Measurements from ENCODE around the gene SARM1.

The SARM1 gene

DNA sequence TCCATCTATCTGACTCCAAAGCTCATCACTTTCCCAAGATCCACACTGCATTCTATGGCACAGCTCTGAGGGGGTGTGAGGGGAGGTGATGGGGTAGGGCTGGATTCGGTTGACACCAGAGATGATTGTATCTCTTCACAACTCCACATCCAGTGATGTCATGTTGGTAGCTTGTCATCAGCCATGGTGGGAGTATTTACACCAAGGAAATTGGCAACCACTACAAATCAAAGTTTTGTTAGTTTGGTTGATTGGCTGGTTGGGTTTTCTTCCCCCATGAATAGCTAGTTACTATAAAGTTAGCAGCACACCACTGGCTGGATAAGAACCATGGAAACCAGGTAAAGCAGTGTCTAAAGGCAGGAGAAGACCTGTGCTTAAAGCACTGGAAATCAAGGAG lies 19.5 kb downstream of the SARM1 start:
- Histone ChIP-seq H3K27ac (no peak overlapping the region), H4K20me1 (ENCODE audit: insufficient read depth) (no peaks in the 10 kb centered on the region), H3K4me3 (IDR thresholded peaks at IDR 0.05; ENCODE audit: insufficient read depth, low read depth, low read length) (no peak overlapping the region), H3K79me2 (ENCODE audit: insufficient read depth, low read depth) (no peaks in the 10 kb centered on the region), H3K27me3 (ENCODE audit: insufficient read depth, low read depth) (no peaks in the 10 kb centered on the region), H2AFZ (ENCODE audit: low read depth) (no peak overlapping the region), H3K4me2 (no peak overlapping the region), H3K4me1 (ENCODE audit: low read depth, poor library complexity, severe bottlenecking) (no peaks in the 10 kb centered on the region), H3K36me3 (ENCODE audit: insufficient read depth) (no peaks in the 10 kb centered on the region), H3K9ac (no peak overlapping the region)
- TF ChIP-seq, protein P1, sequence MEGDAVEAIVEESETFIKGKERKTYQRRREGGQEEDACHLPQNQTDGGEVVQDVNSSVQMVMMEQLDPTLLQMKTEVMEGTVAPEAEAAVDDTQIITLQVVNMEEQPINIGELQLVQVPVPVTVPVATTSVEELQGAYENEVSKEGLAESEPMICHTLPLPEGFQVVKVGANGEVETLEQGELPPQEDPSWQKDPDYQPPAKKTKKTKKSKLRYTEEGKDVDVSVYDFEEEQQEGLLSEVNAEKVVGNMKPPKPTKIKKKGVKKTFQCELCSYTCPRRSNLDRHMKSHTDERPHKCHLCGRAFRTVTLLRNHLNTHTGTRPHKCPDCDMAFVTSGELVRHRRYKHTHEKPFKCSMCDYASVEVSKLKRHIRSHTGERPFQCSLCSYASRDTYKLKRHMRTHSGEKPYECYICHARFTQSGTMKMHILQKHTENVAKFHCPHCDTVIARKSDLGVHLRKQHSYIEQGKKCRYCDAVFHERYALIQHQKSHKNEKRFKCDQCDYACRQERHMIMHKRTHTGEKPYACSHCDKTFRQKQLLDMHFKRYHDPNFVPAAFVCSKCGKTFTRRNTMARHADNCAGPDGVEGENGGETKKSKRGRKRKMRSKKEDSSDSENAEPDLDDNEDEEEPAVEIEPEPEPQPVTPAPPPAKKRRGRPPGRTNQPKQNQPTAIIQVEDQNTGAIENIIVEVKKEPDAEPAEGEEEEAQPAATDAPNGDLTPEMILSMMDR (conservative IDR thresholded peaks at IDR 0.05; ENCODE audit: low read depth, low read length), result no peak

DNA sequence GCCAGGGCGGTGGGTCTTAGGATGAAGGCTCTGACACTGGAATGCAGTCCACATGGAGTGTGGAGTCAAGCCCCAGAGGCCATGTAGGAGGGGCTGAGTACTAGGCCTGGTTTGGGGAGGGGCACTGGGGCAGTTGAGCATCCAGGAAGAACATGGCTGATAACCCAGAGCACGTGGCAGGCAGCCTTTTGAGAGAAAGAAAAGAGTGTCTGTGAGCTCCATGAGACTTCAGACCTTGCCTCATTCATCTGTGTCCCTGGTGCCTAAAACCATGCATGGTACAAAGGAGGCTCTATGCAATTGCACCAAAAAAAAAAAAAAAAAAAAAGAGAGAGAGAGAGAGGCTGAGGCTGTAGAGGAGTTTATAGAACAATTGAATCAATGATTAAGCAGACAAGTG lies 19.9 kb downstream of the SARM1 start:
- no peak overlapping the region for H3K27ac ChIP-seq
- H3K4me3 ChIP-seq (IDR thresholded peaks at IDR 0.05; ENCODE audit: insufficient read depth, low read depth, low read length), result no peak overlapping the region
- H4K20me1 ChIP-seq (ENCODE audit: insufficient read depth), result no peaks in the 10 kb centered on the region
- H2AFZ ChIP-seq (ENCODE audit: low read depth), result no peak overlapping the region
- H3K4me1 ChIP-seq (ENCODE audit: low read depth, poor library complexity, severe bottlenecking), result no peaks in the 10 kb centered on the region
- no peak overlapping the region for H3K9ac ChIP-seq
- no peaks in the 10 kb centered on the region for H3K27me3 ChIP-seq (ENCODE audit: insufficient read depth, low read depth)
- no peak overlapping the region for H3K4me2 ChIP-seq
- no peaks in the 10 kb centered on the region for H3K36me3 ChIP-seq (ENCODE audit: insufficient read depth)
- H3K79me2 ChIP-seq (ENCODE audit: insufficient read depth, low read depth), result no peaks in the 10 kb centered on the region
- TF ChIP-seq, protein P1 (conservative IDR thresholded peaks at IDR 0.05; ENCODE audit: low read depth, low read length), result no peak

DNA sequence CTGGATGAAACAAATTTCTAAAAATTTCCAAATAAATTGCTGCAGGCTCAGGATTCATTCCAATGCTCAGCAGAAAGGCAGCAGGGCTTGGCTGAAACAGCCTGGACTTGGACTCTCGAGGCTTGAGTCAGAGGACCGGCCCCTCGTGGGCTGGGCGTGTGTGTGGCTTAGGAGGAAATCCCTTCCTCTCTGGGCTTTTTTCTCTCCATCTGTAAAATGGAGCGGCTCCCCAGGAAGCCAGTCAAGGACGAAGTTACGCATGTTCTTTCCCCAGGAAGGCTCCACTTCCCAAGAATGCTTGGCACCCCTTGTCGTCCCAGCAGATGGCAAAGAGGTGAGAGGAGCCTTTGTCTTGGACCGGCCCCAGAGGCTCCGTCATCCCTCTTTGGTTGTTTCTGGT lies 21.0 kb downstream of the SARM1 start:
- Histone ChIP-seq H3K4me3 (IDR thresholded peaks at IDR 0.05; ENCODE audit: insufficient read depth, low read depth, low read length) (no peak overlapping the region), H3K4me2 (no peak overlapping the region), H3K79me2 (ENCODE audit: insufficient read depth, low read depth) (no peaks in the 10 kb centered on the region), H3K27ac (no peak overlapping the region), H3K4me1 (ENCODE audit: low read depth, poor library complexity, severe bottlenecking) (no peaks in the 10 kb centered on the region), H3K36me3 (ENCODE audit: insufficient read depth) (no peaks in the 10 kb centered on the region), H3K9ac (no peak overlapping the region), H2AFZ (ENCODE audit: low read depth) (no peak overlapping the region), H3K27me3 (ENCODE audit: insufficient read depth, low read depth) (no peaks in the 10 kb centered on the region), H4K20me1 (ENCODE audit: insufficient read depth) (no peaks in the 10 kb centered on the region)
- TF ChIP-seq, protein P1 (conservative IDR thresholded peaks at IDR 0.05; ENCODE audit: low read depth, low read length), result no peak

DNA sequence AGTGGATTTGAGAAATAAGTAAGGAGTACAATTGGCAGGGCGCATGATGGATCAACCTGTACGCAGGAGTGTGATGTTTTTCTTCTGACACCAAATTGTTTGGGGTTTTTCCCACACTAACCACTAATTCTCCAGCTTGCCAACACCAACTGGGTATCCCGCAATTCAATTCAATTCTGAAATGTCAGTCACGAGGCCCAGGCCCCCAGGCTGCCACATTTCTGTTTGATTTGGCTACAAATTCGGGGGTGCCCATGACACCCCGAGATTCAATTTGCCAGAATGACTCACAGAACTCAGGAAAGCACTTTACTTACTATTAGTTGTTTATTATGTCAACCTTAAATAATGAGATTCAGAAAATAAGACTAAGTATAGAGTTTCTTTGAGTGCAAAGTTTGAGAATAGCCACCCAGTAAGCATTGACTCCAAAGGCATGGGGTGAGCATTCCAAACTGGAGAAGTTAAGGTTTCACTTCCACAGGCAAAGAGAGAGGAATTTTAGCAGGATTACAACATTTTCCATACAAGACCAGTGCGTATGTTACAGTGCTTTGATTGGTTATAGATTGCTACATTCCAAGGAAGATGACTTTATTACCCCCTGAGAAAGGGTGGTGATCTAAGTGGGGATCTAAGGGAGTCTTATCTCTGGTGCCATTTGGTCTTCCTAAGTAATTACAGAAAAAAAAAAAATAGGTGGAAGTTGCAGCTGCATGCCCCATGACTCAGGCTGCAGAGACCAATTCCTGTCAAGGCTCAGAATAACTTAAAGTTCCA lies 23.0 kb downstream of the SARM1 start:
- Histone ChIP-seq H4K20me1 (ENCODE audit: insufficient read depth) (no peaks in the 10 kb centered on the region), H3K4me2 (no peak overlapping the region), H3K4me3 (IDR thresholded peaks at IDR 0.05; ENCODE audit: insufficient read depth, low read depth, low read length) (no peak overlapping the region), H3K4me1 (ENCODE audit: low read depth, poor library complexity, severe bottlenecking) (no peaks in the 10 kb centered on the region), H3K27ac (no peak overlapping the region), H2AFZ (ENCODE audit: low read depth) (no peak overlapping the region), H3K36me3 (ENCODE audit: insufficient read depth) (no peaks in the 10 kb centered on the region), H3K79me2 (ENCODE audit: insufficient read depth, low read depth) (no peaks in the 10 kb centered on the region), H3K27me3 (ENCODE audit: insufficient read depth, low read depth) (no peaks in the 10 kb centered on the region), H3K9ac (no peak overlapping the region)
- TF ChIP-seq, protein P1 (conservative IDR thresholded peaks at IDR 0.05; ENCODE audit: low read depth, low read length), result no peak
